ENCODE measurements around the gene TRIM43B. TPM values are rescaled to one million over a fixed set of nuclear protein-coding genes. Genes with fewer than 3 reads are reported as not detected.

Gene TRIM43B
- polyA plus RNA-seq, 1 donor (not counting 4 experiments of a cell fraction or from before 2014, with no cell fraction given) = not detected

DNA sequence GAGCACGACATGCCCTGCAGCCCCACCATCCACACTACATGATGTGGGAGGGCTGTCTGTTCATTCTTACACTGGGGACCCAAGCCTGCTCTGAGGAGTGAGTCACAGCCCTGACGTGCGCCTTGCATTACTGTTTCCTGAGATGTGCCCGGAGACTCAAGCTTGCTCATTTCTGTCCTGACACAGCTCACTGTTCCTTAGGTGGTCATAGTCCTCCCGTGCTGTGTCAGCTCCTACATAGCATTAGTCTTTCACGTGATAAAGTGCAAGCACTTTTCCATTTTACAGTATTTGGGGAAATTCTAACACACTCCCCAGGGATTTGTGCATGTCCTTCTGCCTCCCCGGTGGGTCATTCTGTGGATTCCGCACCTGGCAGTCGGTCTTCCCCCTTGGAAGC is 46.2 kb upstream of the TRIM43B start:
- H3K9ac ChIP-seq (ENCODE audit: control insufficient read depth, extremely low read depth, insufficient read depth, low read length) = no peak overlapping the region
- DNase-seq (ENCODE audit: low read depth, low spot score) = no peak
- H3K4me3 ChIP-seq (ENCODE audit: control insufficient read depth in 2 of 3, extremely low read depth in 1 of 3, insufficient read depth in 2 of 3, low read depth in 1 of 3, low read length in 3 of 3) = no peak overlapping the region
- H3K4me1 ChIP-seq (ENCODE audit: control insufficient read depth, extremely low read depth, insufficient read depth, low read length) = peaks cover 7% of the 10 kb centered on the region
- TF ChIP-seq, protein P1, sequence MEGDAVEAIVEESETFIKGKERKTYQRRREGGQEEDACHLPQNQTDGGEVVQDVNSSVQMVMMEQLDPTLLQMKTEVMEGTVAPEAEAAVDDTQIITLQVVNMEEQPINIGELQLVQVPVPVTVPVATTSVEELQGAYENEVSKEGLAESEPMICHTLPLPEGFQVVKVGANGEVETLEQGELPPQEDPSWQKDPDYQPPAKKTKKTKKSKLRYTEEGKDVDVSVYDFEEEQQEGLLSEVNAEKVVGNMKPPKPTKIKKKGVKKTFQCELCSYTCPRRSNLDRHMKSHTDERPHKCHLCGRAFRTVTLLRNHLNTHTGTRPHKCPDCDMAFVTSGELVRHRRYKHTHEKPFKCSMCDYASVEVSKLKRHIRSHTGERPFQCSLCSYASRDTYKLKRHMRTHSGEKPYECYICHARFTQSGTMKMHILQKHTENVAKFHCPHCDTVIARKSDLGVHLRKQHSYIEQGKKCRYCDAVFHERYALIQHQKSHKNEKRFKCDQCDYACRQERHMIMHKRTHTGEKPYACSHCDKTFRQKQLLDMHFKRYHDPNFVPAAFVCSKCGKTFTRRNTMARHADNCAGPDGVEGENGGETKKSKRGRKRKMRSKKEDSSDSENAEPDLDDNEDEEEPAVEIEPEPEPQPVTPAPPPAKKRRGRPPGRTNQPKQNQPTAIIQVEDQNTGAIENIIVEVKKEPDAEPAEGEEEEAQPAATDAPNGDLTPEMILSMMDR (optimal IDR thresholded peaks at IDR 0.05 in 1 of 3, IDR thresholded peaks at IDR 0.05 in 1 of 3, conservative IDR thresholded peaks at IDR 0.05 in 1 of 3; ENCODE audit: extremely low read depth in 1 of 3, insufficient read depth in 2 of 3, low read length in 3 of 3) = no peak
- TF ChIP-seq EZH2 (IDR thresholded peaks at IDR 0.05; ENCODE audit: low read length) = no peak
- H3K79me2 ChIP-seq (ENCODE audit: control insufficient read depth, insufficient read depth, low read length) = peaks cover 45% of the 10 kb centered on the region
- no peaks in the 10 kb centered on the region for H3K9me1 ChIP-seq (ENCODE audit: control insufficient read depth, extremely low read depth, insufficient read depth, low read length)
- dilution Hi-C loops (cut with MboI; ENCODE audit: extremely low pct_ligation_motif_present, low sequenced_read_pairs) = no loop called here
- no peak overlapping the region for H2AFZ ChIP-seq (ENCODE audit: control insufficient read depth, low read length)
- no peak overlapping the region for H3K27ac ChIP-seq (ENCODE audit: control insufficient read depth, insufficient read depth, low read length)
- H3K4me2 ChIP-seq (ENCODE audit: control insufficient read depth, extremely low read depth, insufficient read depth, low read depth, low read length) = no peak overlapping the region
- H4K20me1 ChIP-seq (ENCODE audit: control insufficient read depth, extremely low read depth, insufficient read depth, low read length) = no peaks in the 10 kb centered on the region
- H3K36me3 ChIP-seq (ENCODE audit: control insufficient read depth in 2 of 2, extremely low read depth in 1 of 2, insufficient read depth in 2 of 2, low read length in 2 of 2) = peaks cover 10 to 16% of the 10 kb centered on the region in 2 experiments
- FAIRE-seq = no peak
- H3K9me3 ChIP-seq (ENCODE audit: control insufficient read depth, low read depth, low read length) = no peaks in the 10 kb centered on the region
- H3K27me3 ChIP-seq (ENCODE audit: control insufficient read depth, extremely low read depth, insufficient read depth, low read length) = no peaks in the 10 kb centered on the region

DNA sequence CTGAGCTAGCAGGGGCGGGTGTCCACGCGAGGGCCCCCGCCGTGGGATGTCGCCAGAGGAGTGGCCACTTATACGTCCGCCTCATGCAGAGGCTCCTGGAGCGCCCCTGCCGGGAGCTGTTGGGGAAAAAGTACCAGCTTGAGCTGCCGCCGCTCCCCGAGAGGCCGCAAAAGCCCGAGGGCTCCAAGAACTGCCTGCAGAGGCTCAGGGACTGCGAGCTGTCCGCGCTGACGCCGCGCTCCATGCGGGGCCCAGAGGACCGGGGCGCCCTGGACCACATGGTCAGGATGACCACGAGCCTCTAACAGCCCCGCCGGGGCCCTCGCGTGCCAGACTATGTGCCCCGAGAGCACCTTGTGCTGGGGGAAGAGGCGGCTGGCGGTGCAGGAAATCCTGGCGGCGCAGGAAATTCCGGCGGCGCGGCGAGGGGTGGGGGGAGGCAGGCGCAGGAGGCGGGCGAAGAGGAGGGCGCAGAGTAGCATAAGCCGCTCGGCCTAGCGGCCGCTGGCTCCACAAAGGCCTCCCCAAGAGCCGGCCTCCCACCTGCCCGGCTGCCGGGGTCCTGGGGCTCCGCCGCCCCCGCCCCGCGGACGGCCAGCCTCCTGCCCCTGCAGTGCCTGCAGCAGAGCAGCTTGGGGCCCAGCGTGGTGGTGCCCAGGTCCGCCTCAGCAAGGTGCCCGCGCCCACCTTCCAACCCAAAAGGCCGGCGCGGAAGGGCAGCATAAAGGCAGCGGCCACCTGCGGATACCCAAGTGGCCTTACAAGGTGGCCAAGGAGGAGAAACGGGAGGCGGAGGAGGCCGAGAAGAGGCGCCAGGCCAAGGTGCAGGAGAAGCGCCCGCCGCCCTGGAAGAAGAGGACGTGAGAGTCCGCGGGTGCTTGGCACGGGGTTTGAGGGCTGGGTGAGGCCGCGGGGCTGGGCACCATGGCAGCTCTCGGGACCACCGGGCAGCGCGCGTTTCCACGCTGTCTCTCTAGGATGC is 42.1 kb upstream of the TRIM43B start:
- H3K4me3 ChIP-seq (ENCODE audit: control insufficient read depth in 2 of 3, extremely low read depth in 1 of 3, insufficient read depth in 2 of 3, low read depth in 1 of 3, low read length in 3 of 3) = peak overlapping the region; percentile 50 to 79 (median 75)
- peak overlapping the region; percentile 83 for H3K9ac ChIP-seq (ENCODE audit: control insufficient read depth, extremely low read depth, insufficient read depth, low read length)
- H3K9me1 ChIP-seq (ENCODE audit: control insufficient read depth, extremely low read depth, insufficient read depth, low read length) = no peaks in the 10 kb centered on the region
- H3K27me3 ChIP-seq (ENCODE audit: control insufficient read depth, extremely low read depth, insufficient read depth, low read length) = no peaks in the 10 kb centered on the region
- H3K36me3 ChIP-seq (ENCODE audit: control insufficient read depth in 2 of 2, extremely low read depth in 1 of 2, insufficient read depth in 2 of 2, low read length in 2 of 2) = peaks cover 10 to 16% of the 10 kb centered on the region in 2 experiments
- TF ChIP-seq, protein P1 (optimal IDR thresholded peaks at IDR 0.05 in 1 of 3, IDR thresholded peaks at IDR 0.05 in 1 of 3, conservative IDR thresholded peaks at IDR 0.05 in 1 of 3; ENCODE audit: extremely low read depth in 1 of 3, insufficient read depth in 2 of 3, low read length in 3 of 3) = peak; percentile 10 to 19 (median 19)
- TF ChIP-seq EZH2 (IDR thresholded peaks at IDR 0.05; ENCODE audit: low read length) = no peak
- DNase-seq (ENCODE audit: low read depth, low spot score) (no peak), FAIRE-seq (no peak)
- peaks cover 48% of the 10 kb centered on the region for H3K79me2 ChIP-seq (ENCODE audit: control insufficient read depth, insufficient read depth, low read length)
- H4K20me1 ChIP-seq (ENCODE audit: control insufficient read depth, extremely low read depth, insufficient read depth, low read length) = no peaks in the 10 kb centered on the region
- H2AFZ ChIP-seq (ENCODE audit: control insufficient read depth, low read length) = peak overlapping the region; percentile 84
- peak overlapping the region; percentile 34 for H3K4me2 ChIP-seq (ENCODE audit: control insufficient read depth, extremely low read depth, insufficient read depth, low read depth, low read length)
- dilution Hi-C loops (cut with MboI; ENCODE audit: extremely low pct_ligation_motif_present, low sequenced_read_pairs) = no loop called here
- H3K27ac ChIP-seq (ENCODE audit: control insufficient read depth, insufficient read depth, low read length) = peak overlapping the region; percentile 61
- no peaks in the 10 kb centered on the region for H3K9me3 ChIP-seq (ENCODE audit: control insufficient read depth, low read depth, low read length)
- H3K4me1 ChIP-seq (ENCODE audit: control insufficient read depth, extremely low read depth, insufficient read depth, low read length) = peaks cover 9% of the 10 kb centered on the region

Measured in keratinocyte (primary cell).